Occipital lobe (tissue), 2 donors: ENCODE results near the gene SSH2. TPM values are rescaled to one million over a fixed set of nuclear protein-coding genes. Genes with fewer than 3 reads are reported as not detected.
"Not testable (repeated sequence)": the region's sequence is repeated elsewhere in the genome, so short reads cannot be mapped to it uniquely, and the experiment has no call there.

Experiments used
- DNase-seq: peaks from one replicate; lab custom pipeline; 2025; lab: John Stamatoyannopoulos, UW
- total RNA-seq: library from RNA; depleted of rRNA; stranded (reverse); fragments of >200 nt; gene quantifications from one replicate; pipeline ENCODE4 v1.2.3, GENCODE V29; 2014

The SSH2 gene
- total RNA-seq, 1 donor from 2014 or later: 19.8 TPM

DNA sequence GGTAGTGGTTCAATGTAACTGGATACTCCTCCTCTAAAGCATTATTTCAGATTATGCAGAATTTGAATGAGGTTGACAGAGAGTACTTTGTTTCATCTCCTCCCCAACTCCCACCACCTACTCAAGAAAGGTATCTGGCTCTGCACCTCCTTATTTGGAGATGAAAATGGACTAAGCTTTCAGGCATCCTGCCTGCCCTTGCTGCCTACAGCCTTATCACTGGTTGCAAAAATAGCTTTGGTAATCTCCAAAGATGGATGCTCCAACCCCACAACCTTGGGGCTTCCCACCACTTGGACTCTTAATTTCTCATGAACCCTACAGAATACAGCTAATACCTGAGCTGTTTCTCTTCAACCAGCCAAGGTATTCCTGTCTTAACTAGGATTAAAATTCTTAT, 262.1 kb downstream of the SSH2 start:
- no peak for DNase-seq

DNA sequence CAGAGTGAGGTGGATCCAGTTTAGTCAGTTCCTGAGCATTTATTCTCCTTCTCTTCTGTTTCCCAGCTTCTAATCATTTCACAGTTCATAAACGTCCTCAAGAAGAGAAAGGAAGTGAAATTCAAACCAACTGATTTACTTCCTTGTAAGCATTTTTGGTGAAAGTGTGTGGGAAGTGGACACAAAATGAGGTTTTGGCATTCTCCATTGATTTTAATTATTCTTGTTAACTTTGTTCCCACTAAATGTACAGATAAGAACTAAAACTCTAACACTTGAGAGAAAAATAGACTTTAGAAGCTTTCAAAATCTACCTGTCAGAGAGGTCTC, 264.6 kb downstream of the SSH2 start:
- DNase-seq: no peak

DNA sequence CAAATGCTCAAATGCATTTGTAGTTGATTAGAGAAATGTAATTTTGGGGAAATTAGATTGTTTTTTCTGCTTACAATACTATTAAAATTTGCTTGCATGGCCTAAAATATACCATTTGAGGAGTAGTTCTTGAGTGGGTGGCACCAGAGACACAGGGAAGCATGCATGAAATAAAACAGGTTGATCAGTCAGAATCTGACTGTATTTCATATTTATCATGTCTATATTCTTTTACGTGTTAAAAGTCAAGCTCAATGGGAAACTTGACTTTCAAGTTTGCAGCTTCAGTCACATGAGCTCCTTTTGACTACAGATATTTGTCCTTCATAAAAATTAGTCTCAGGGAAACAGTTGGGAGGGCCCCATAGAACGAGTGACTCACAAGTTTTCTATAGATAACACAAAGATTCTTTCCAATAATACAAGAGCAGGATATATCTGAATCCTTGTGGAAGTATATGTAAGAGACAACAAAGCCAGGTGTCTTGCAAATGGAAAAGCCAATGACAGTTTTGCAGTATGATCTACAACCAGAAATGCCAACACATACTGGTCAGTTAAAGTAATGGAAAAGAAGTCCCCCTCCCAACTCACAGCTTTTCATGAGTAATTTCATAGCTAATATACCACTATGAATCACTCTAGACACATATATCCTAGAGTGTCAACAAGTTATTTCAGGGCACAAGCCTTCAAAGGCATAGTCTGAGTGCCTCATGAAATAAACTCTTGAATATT, 265.1 kb downstream of the SSH2 start:
- no peak for DNase-seq

DNA sequence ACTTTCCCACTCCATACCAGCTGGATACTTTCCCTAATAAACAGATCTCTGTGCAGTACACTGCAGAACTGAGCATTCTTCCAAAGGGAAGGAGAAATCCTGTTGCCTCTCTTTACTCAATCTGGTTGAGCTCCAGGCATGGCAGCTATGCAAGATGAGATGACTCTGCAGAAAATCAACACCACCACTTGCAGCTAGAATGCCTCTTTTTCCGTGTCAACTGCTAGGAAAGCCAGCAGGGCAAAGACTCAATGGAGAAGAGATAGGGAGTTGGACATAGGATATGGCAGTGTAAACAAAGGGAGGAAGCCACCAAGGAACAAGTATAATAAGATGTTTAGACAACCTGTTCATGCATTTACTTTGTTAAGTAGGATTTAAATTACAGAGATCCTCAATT, 266.9 kb downstream of the SSH2 start:
- DNase-seq: no peak

DNA sequence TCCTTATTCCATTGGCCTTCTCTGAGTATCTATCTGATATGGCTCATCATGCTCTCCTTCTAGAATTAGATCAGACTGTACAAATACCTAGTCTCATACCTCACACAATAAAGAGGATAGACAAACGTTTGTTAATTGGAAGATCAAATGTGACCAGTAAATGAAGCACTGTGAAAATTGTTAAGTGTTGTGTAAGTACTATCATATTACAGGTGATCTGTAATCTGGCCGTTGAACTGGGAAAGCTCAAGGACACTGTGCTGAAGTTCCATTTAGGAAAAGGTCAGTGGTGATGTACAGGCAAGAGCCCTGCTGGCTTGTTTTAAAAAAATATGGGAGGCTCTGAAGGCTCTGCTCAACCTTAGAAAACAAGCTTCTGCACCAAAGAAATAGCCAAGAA, 268.8 kb downstream of the SSH2 start:
- no peak for DNase-seq

DNA sequence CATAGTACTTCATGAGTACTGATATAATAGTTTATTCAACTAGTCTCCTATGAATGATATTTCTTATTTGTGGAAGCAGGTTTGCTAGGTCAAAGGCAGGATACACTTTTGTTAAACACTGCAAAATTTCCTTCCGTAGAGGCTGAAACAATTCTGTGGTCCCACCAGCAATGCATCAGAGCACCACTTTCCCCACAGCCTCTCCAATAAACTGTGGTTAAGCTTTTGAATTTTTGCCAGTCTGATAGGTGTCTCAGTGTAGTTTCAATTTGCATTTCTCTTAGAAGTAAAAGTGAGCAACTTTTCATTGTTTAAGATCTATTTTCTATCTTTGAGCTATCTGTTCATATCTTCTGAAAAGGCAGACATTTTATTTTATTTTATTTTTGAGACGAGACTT, 270.9 kb downstream of the SSH2 start:
- no peak for DNase-seq

DNA sequence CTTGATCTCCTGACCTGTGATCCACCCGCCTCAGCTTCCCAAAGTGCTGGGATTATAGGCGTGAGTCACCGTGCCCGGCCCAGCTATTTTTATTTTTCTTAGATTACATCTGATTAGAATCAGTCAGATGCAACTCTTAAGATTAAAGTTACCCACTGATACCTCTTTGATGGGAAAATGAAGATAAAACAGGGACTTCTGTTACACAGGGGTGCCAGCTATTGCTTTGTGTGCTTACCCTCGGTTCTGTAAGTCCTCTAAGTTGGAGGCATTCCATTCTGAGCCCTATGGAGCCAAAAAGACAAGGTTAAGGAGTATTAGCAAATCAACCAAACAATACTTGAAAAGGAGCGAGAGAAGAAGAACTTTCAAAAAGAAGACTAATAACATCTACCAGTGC, 274.7 kb downstream of the SSH2 start:
- no peak for DNase-seq

DNA sequence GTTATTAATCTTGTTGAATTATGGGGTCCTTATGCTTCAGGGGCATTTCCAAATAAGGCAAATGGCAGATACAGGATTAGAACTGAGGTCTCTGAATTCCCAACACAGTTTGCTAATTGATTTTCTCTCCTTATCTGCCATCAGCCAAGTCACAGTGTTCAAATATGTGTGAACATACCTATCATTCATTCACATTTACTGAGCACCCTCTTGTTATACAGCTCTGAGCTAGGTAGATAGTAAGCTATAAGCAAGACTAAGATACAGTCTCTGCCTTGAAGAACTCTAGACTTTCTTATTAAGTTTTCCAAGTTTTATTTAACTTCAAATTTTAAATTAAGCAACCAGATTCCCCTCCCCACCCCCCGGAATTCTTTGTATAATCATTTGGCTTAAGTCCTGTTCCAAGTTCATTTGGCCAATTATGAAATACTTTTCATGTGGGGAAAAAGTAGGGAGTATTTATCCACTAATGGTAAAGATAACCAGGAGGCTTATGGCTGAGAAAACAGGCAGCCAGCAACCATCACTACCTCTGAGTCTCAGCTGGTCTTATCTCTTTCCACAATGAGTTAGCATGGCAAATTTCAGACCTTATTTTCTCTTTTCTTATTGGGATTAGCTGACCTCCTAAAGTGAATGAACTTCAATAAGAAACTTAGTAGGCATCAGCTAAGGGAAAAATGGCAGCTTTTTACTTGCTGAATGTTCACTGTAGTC, 275.9 kb downstream of the SSH2 start:
- no peak for DNase-seq

DNA sequence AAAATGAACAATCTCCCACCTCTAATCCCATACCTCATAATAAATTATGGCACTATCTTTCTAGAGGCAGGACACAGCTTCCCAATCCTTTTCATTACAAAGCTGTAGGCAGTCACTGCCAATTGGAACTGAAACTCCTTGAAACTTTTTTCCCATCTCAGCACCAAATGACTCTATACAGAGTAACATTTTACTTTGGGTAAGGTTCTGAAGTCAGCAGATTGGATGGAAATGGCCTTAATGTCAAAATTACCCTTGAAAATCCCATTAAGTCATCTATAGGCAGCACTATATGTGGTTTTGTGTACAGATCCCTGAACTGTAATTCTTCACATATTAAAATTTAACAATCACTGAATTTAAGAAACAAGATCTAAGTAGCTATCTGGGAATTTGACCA, 277.1 kb downstream of the SSH2 start:
- DNase-seq: no peak

DNA sequence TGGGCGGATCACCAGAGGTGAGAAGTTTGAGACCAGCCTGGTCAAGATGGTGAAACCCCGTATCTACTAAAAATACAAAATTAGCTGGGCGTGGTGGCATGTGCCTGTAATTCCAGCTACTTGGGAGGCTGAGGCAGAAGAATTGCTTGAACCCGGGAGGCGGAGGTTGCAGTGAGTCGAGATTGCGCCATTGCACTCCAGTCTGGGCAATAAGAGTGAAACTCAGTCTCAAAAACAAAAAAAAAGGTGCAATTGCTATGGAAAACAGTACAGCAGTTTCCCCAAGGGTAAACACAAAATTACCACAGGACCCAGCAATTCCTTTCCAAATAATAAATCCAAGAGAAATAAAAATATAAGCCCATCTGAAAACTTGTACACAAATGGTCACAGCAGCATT, 278.1 kb downstream of the SSH2 start:
- not testable (repeated sequence) for DNase-seq

DNA sequence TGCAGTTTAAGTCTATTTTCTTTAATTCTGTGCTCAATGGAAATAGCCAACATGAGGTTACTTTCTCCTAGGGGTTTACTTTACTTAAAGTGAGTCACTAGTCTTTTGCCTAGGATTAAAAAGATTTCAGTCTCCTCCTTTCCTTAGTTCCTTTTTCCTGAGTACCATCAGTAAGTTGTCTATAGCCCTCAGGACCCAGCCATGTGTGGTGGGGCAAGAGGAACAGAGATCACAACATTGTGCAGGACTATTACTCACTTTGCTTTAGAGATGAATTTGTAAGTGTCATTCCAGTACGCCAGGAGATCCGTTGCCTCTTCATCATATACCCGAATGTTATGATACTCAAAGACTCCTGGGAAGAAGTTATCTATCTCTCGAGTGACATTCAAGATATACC, 279.6 kb downstream of the SSH2 start:
- DNase-seq: no peak

DNA sequence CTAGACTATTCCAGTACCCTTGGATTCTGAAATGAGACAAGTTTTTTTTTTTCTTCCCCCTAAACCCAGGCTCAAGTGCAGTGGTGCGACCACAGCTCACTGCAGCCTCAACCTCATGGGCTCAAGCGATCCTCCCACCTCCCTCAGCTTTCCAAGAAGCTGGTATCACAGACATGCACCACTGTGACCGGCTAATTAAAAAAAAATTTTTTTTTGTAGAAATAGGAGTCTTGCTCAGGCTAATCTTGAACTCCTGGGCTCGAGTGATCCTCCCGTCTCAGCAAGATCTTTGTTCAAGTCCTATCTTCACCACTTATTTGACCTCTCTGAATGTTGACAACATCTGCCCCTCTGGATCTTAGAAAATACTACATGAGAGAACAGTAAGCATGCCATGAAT, 280.7 kb downstream of the SSH2 start:
- no peak for DNase-seq

DNA sequence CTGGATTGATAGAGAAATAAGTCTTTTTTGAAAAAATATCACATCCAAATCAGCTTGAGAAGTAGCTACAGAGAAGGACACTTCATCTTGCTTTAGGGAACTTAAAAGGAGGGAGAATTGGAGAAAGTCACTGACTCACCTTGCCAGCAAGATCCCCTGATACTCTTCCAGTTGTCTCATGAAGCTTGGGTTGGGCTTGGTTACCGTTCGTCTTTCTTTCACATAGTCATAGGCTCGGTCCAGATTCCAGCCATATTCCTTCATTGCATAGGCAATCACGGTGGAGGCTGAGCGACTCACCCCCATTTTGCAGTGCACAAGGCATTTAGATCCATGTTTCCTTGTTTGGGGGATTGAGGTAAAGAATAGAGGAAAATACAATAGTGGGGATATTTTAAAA, 282.0 kb downstream of the SSH2 start:
- DNase-seq: no peak

DNA sequence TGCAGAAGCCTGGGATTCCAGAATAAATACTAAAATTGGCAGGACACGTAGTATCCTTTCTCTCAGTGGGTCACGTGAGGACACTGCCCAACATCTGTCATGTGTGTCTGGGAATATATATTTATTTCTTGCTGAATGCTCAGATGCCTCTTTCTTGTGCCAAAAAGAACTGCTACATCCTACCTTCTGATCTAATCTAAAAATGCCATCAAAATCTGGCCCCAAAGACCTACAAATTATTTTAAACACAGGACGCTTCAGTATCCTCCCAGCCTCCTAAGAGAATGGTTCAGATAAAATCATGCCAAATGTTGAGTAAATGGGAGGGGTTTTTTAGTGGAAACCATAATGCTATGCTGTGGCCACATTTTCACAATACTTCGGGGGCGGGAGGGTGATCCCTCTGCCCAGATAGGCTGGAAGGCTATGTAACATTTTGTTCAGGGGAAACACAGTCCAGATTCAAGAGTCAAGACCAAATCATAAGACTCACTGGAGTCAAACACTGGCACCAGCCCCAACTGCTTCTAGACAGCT, 284.4 kb downstream of the SSH2 start:
- no peak for DNase-seq

DNA sequence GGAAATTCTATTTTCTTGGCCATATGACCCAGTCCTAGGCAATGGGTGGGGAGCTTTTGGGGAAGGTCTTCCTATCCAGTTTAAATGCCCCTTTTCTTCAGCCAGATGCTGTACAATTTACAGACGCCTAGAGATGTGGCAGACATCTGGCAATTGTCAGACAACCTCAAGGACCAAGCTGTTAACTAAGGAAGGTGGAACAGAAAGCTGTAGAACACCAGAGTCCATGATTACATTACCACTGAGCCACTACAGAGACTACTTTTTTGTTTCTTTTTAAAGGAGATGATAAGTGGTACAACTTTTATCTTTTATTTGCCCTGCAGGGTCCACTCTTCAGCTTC, 286.2 kb downstream of the SSH2 start:
- no peak for DNase-seq

DNA sequence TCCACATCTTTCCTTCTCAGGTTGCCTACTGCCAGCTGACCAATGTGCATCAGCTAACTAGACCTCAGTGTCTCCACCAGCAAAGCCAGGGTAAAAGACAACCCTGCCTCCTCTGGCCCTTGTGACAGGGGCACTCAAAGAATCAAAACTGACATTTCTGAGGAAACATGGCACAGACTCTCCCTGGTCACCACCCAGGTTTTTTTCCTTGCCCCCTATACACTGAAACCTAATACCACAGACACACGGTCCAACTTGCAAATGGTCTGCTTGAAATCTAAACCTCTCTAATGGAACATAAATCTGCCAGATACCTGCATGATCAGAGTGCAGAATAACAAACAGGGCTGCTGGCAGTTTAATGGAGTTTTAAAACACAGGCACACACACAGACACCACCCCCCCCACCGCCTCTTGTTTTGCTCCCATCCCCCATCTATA, 287.8 kb downstream of the SSH2 start:
- no peak for DNase-seq

DNA sequence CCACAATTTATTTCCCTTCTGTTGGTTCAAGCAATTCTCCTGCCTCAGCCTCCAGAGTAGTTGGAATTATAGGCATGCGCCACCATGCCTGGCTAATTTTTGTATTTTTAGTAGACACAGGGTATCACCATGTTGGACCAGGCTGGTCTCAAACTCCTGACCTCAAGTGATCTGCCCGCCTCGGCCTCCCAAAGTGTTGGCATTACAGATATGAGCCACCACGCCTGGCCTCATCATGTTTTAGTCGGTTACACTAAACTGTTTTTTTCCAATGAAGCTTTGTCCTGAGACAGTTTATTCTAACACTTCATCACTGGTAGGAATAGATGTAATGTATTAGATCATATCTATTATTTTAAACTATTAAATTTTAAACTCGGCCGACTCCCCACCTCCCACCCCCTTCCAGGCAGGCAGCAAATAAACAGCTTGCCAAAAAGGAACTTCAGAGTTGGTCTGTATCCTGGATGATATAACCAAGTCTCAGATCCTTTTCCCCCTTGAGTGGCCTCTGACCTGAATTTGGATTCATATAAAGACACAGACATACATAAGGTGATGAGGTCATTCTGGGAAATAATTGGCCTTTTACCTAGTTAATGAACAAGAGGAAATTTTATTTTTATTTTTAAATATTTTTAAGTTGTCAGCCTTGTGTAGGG, 288.9 kb downstream of the SSH2 start:
- DNase-seq: no peak

DNA sequence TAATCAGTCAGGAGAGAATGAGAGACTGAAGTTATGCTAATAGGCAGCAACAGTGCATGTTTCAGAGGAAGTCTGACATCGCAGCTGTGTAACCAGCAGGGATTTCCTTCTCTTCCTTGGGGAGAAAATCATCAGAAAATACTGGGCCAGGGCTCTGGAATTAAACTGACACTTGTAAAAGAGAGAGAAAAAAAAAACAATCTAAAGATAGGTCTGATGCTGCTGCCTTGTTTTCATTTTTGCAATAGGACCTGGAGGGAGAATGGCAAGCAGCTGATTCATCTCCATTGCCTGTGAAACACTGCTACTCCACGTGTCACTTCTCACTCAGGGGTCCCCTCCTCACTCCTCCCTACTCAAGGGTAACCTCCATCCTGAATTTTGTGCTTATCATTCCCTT, 289.6 kb downstream of the SSH2 start:
- DNase-seq: no peak

DNA sequence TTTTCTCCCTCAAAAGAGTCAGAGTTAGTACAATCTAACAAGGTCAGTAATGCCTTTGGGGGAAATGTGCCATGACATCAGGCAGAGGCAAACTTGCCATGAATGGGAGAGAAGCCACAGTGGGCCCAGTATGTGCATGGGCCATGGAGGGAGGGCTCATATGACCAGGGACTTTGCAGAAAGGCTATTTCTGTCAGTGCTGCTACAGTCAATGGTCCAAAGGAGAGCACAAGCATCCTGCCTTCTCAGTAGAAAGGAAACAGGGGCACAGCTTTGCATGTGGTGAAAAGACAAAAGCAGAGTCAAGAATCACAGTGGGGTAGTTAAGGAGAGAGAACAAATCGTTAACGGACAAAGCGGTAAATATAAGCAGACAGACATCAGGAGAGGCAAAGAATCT, 296.1 kb downstream of the SSH2 start:
- DNase-seq: no peak

DNA sequence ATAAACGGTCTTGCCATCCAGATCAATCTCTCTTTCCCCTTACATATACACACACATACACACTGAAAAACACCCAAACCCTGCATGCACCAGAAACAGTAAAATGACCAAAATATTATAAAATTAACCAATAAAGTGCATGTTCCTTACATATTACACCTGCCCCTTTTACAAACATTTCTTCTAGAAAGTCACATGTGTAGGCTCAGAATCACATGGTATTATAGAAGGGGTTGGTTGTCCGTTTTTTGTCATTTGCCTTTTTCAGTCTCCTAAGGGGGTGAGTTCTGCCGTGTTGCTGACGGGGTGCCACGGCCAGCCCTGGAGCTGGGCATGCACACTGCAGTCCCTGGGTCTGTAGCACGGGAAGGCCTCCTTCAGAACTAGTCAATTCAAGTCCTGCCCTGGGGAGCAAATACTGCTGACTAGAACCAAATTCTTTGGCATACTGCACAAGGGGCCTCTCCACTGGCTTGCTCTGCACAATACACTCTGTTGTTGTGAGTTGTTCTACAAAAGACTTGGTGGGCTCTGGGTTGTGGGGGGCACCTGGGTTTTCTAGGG, 299.3 kb downstream of the SSH2 start:
- DNase-seq: no peak

DNA sequence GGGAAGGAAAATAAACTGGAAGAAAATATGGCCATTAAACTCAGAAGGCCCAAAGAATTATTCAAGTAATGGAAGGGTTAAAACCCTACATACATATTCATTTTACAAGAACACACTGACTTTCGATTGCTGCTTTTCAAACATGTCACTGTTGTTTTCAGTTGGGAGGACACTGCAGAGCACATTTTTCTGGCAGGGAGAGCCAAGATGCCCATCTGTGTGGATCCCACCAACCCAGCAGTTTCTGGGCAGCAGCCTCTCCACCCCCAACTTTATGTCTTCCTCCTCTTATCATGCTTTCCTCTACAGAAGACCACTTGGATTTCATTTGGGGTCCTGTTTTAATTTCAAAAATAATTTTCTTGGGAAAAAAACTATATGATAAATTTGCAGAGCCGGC, 300.2 kb downstream of the SSH2 start:
- DNase-seq: no peak

DNA sequence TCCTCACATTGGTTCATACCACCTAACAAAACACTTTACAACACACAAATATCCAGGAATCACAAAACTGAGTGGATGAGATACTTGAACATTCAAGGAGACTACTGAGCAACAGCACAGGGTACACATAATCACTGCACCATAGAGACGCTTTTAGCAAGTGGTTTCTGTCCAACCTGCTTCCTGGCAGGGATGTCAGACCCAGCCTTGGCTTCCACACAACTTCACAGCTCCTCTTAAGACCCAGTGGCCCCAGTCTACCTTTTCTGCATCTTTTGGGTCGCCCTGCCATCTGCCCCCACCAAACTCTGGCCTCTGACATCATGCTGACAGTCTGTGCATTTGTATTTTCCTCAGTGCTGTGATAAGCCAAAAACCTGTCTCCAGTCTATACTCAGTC, 301.4 kb downstream of the SSH2 start:
- no peak for DNase-seq
